GM23248 (cell line): ENCODE measurements around the gene DAG1.

Experiments
- EZH2 ChIP-seq: fragments of 200-600 bp; sonication (generic); IDR thresholded peaks from 2 replicates; pipeline ENCODE4 v1.6.1; 2018; ENCODE audit warnings: antibody characterized with exemption, mild to moderate bottlenecking; ENCODE audit not compliant: insufficient read depth, poor library complexity, severe bottlenecking
- EZH2phosphoT487 ChIP-seq: fragments of 200-600 bp; sonication (generic); IDR thresholded peaks from 2 replicates; pipeline ENCODE4 v1.6.1; 2018; ENCODE audit warnings: antibody characterized with exemption, moderate library complexity, mild to moderate bottlenecking, low read depth; ENCODE audit not compliant: insufficient read depth

DNA sequence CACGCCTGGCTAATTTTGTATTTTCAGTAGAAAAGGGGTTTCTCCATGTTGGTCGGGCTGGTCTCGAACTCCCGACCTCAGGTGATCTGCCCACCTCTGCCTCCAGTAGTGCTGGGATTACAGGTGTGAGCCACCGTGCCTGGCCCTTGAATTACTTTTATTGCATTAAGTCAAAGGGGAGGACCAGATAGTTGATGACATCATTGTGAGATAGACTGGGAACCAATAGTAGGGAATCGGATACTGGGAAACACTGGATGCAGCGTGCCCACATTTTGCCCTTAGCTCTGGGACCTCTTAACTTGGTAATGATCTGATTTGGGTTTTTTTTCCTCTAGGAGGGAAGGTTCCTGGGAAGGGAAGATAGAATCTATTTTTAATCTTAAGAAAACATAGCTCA is 19.2 kb downstream of the DAG1 start:
- TF ChIP-seq EZH2 (no peak), EZH2phosphoT487 (no peak)
